Keratinocyte (primary cell): ENCODE results near the gene UPB1.

Experiments used
- CTCF ChIP-seq, 3 experiments: IDR thresholded peaks in 1 of 3; conservative IDR thresholded peaks in 1 of 3; optimal IDR thresholded peaks in 1 of 3; 2 replicates in 2 of 3; 3 replicates in 1 of 3; pipeline versions ENCODE3 to v1.5.1; 2011; ENCODE audit warnings: low read length in 3 of 3, mild to moderate bottlenecking in 3 of 3, moderate library complexity in 2 of 3, control low read depth in 1 of 3, inconsistent platforms in 1 of 3; ENCODE audit not compliant: insufficient read depth in 2 of 3; ENCODE audit errors: extremely low read depth in 1 of 3
- EZH2 ChIP-seq: IDR thresholded peaks from one replicate; pipeline ENCODE4 v1.6.1; 2012; ENCODE audit warnings: inconsistent platforms, mild to moderate bottlenecking, low read length, moderate library complexity

GRCh38 chr22:24445481-24446259, 49.5 kb upstream of the UPB1 start:
- TF ChIP-seq CTCF (optimal IDR thresholded peaks at IDR 0.05 in 1 of 3, IDR thresholded peaks at IDR 0.05 in 1 of 3, conservative IDR thresholded peaks at IDR 0.05 in 1 of 3; ENCODE audit: extremely low read depth in 1 of 3, insufficient read depth in 2 of 3, low read length in 3 of 3) (no peak), EZH2 (no peak)
